Mesendoderm (in vitro differentiated cells): ENCODE measurements around the gene BICD1.
A peak's percentile ranks its signal among the peaks of the same experiment; 100 is the strongest.

Experiments used
- DNase-seq: peaks from one replicate; pipeline ENCODE4 v3.0.0; 2013
- H2AK5ac ChIP-seq: 2 replicates; pipeline ENCODE4 v1.6.1; 2013; ENCODE audit warnings: low read length, inconsistent platforms
- H2BK120ac ChIP-seq: 2 replicates; pipeline ENCODE4 v1.6.1; 2013; ENCODE audit warnings: low read depth, mild to moderate bottlenecking, low read length, moderate library complexity, mixed read lengths
- H2BK15ac ChIP-seq: replicated peaks from 2 replicates; pipeline ENCODE4 v1.6.1; 2013; ENCODE audit warnings: low read depth, mild to moderate bottlenecking, moderate library complexity
- H2BK5ac ChIP-seq: 2 replicates; pipeline ENCODE4 v1.6.1; 2013; ENCODE audit warnings: low read length, inconsistent platforms
- H3K18ac ChIP-seq: 2 replicates; pipeline ENCODE4 v1.6.1; 2013; ENCODE audit warnings: mild to moderate bottlenecking, low read length, mixed read lengths
- H3K23ac ChIP-seq: one replicate; pipeline ENCODE4 v1.6.1; 2013; ENCODE audit warnings: low read length
- H3K27ac ChIP-seq: 2 replicates; pipeline ENCODE4 v1.5.1; 2013; ENCODE audit warnings: low read depth, mild to moderate bottlenecking, inconsistent platforms, low read length, moderate library complexity
- H3K27me3 ChIP-seq: 2 replicates; pipeline ENCODE4 v1.6.1; 2013; ENCODE audit warnings: low read length, control low read depth, mild to moderate bottlenecking, inconsistent platforms; ENCODE audit not compliant: insufficient read depth, poor library complexity
- H3K36me3 ChIP-seq: 2 replicates; pipeline ENCODE4 v1.6.1; 2013; ENCODE audit warnings: low read length, inconsistent platforms; ENCODE audit not compliant: control insufficient read depth, insufficient read depth
- H3K4ac ChIP-seq: one replicate; pipeline ENCODE4 v1.6.1; 2013; ENCODE audit warnings: low read depth, mild to moderate bottlenecking, low read length, moderate library complexity
- H3K4me1 ChIP-seq: 2 replicates; pipeline ENCODE4 v1.6.1; 2013; ENCODE audit warnings: low read depth, low read length, inconsistent platforms; ENCODE audit not compliant: control insufficient read depth
- H3K4me2 ChIP-seq: 2 replicates; pipeline ENCODE4 v1.6.1; 2013; ENCODE audit warnings: low read length
- H3K4me3 ChIP-seq: 2 replicates; pipeline ENCODE4 v1.5.1; 2013; ENCODE audit warnings: mild to moderate bottlenecking, low read length
- H3K56ac ChIP-seq: one replicate; pipeline ENCODE4 v1.6.1; 2013; ENCODE audit warnings: low read length
- H3K79me1 ChIP-seq: 2 replicates; pipeline ENCODE4 v1.6.1; 2013; ENCODE audit warnings: low read length, inconsistent platforms
- H3K79me2 ChIP-seq: 2 replicates; pipeline ENCODE4 v1.6.1; 2013; ENCODE audit warnings: mild to moderate bottlenecking, low read length; ENCODE audit not compliant: control insufficient read depth, insufficient read depth
- H3K9ac ChIP-seq: 2 replicates; pipeline ENCODE4 v1.6.1; 2013; ENCODE audit warnings: low read length, inconsistent platforms
- H4K5ac ChIP-seq: one replicate; pipeline ENCODE4 v1.6.1; 2013; ENCODE audit warnings: low read length
- H4K8ac ChIP-seq: one replicate; pipeline ENCODE4 v1.6.1; 2013; ENCODE audit warnings: low read depth, mild to moderate bottlenecking, control low read depth, low read length, moderate library complexity
- WGBS: extraction: QIAGEN DNeasy Blood & Tissue Kit; methylation state at CpG from one replicate; pipeline ENCODE4 v1.1.7; 2013; ENCODE audit warnings: low lambda C conversion rate, missing lambda C conversion rate; ENCODE audit not compliant: insufficient coverage; ENCODE audit errors: extremely low coverage; 5-methylcytosine and 5-hydroxymethylcytosine counted together

Gene BICD1

GRCh38 chr12:32290411-32290810 is 183.8 kb downstream of the BICD1 start:
- Histone ChIP-seq H2AK5ac (no peak overlapping the region), H4K8ac (peak overlapping the region; percentile 56), H3K27ac (no peak overlapping the region), H3K4me1 (peaks cover 2% of the 10 kb centered on the region), H3K9ac (no peak overlapping the region), H3K79me1 (peaks cover 3% of the 10 kb centered on the region), H3K36me3 (no peaks in the 10 kb centered on the region), H3K4me2 (no peak overlapping the region), H3K56ac (no peak overlapping the region), H2BK120ac (no peak overlapping the region), H3K4ac (no peak overlapping the region), H3K18ac (no peak overlapping the region), H2BK5ac (no peak overlapping the region), H2BK15ac (no peak overlapping the region), H3K27me3 (no peaks in the 10 kb centered on the region), H3K4me3 (no peak overlapping the region), H3K79me2 (no peaks in the 10 kb centered on the region), H4K5ac (no peak overlapping the region), H3K23ac (no peak overlapping the region)
- peak; percentile 83 for DNase-seq

- no peak overlapping the region for H3K56ac ChIP-seq
- no peak overlapping the region for H4K5ac ChIP-seq
- H3K27me3 ChIP-seq: no peaks in the 10 kb centered on the region
- no peak overlapping the region for H3K18ac ChIP-seq
- H3K4me3 ChIP-seq: no peak overlapping the region
- no peak overlapping the region for H2BK5ac ChIP-seq
- H2BK120ac ChIP-seq: no peak overlapping the region
- H2BK15ac ChIP-seq: no peak overlapping the region
- H3K36me3 ChIP-seq: no peaks in the 10 kb centered on the region
- H2AK5ac ChIP-seq: no peak overlapping the region
- H3K27ac ChIP-seq: no peak overlapping the region
- no peak overlapping the region for H3K4ac ChIP-seq
- H3K4me1 ChIP-seq: peaks cover 2% of the 10 kb centered on the region
- DNase-seq: no peak
- H3K79me2 ChIP-seq: no peaks in the 10 kb centered on the region
- no peak overlapping the region for H3K9ac ChIP-seq
- no peak overlapping the region for H4K8ac ChIP-seq
- H3K4me2 ChIP-seq: no peak overlapping the region
- peaks cover 3% of the 10 kb centered on the region for H3K79me1 ChIP-seq
- no peak overlapping the region for H3K23ac ChIP-seq
- WGBS: no CpG with 5 or more reads among the region's 4 CpGs
Observed at GRCh38 chr12:32292151-32292550, 185.5 kb downstream of the BICD1 start.

GRCh38 chr12:32293808-32294419 is 187.3 kb downstream of the BICD1 start:
- Histone ChIP-seq H3K4me2 (no peak overlapping the region), H3K18ac (no peak overlapping the region), H4K8ac (no peak overlapping the region), H3K9ac (no peak overlapping the region), H3K79me1 (peaks cover 3% of the 10 kb centered on the region), H3K27ac (no peak overlapping the region), H3K23ac (no peak overlapping the region), H3K4ac (no peak overlapping the region), H3K4me3 (no peak overlapping the region), H2BK120ac (no peak overlapping the region), H3K56ac (no peak overlapping the region), H4K5ac (no peak overlapping the region), H3K27me3 (no peaks in the 10 kb centered on the region), H3K79me2 (no peaks in the 10 kb centered on the region), H2BK5ac (no peak overlapping the region), H2BK15ac (no peak overlapping the region), H2AK5ac (no peak overlapping the region), H3K36me3 (no peaks in the 10 kb centered on the region), H3K4me1 (peaks cover 2% of the 10 kb centered on the region)
- WGBS: no CpG with 5 or more reads among the region's 6 CpGs
- no peak for DNase-seq

- no peaks in the 10 kb centered on the region for H3K79me2 ChIP-seq
- H3K27ac ChIP-seq: no peak overlapping the region
- no CpG with 5 or more reads among the region's 4 CpGs for WGBS
- no peak for DNase-seq
- no peak overlapping the region for H3K4ac ChIP-seq
- no peak overlapping the region for H3K23ac ChIP-seq
- H2AK5ac ChIP-seq: no peak overlapping the region
- no peak overlapping the region for H2BK5ac ChIP-seq
- no peak overlapping the region for H3K4me2 ChIP-seq
- no peaks in the 10 kb centered on the region for H3K27me3 ChIP-seq
- H3K36me3 ChIP-seq: no peaks in the 10 kb centered on the region
- no peak overlapping the region for H3K4me3 ChIP-seq
- H3K4me1 ChIP-seq: no peaks in the 10 kb centered on the region
- H2BK15ac ChIP-seq: no peak overlapping the region
- no peak overlapping the region for H2BK120ac ChIP-seq
- H3K9ac ChIP-seq: no peak overlapping the region
- peaks cover 3% of the 10 kb centered on the region for H3K79me1 ChIP-seq
- H3K18ac ChIP-seq: no peak overlapping the region
- no peak overlapping the region for H4K5ac ChIP-seq
- H3K56ac ChIP-seq: no peak overlapping the region
- H4K8ac ChIP-seq: no peak overlapping the region
Observed at GRCh38 chr12:32296567-32296966, 189.9 kb downstream of the BICD1 start.

GRCh38 chr12:32298917-32299316 is 192.3 kb downstream of the BICD1 start:
- no peak overlapping the region for H4K5ac ChIP-seq
- H3K4me3 ChIP-seq: no peak overlapping the region
- DNase-seq: no peak
- H3K56ac ChIP-seq: no peak overlapping the region
- no peak overlapping the region for H3K9ac ChIP-seq
- no peak overlapping the region for H3K18ac ChIP-seq
- H2BK15ac ChIP-seq: no peak overlapping the region
- no peak overlapping the region for H4K8ac ChIP-seq
- WGBS: no CpG with 5 or more reads among the region's 3 CpGs
- H3K27ac ChIP-seq: no peak overlapping the region
- H3K79me1 ChIP-seq: no peaks in the 10 kb centered on the region
- H2BK120ac ChIP-seq: no peak overlapping the region
- H2AK5ac ChIP-seq: no peak overlapping the region
- H3K36me3 ChIP-seq: no peaks in the 10 kb centered on the region
- no peaks in the 10 kb centered on the region for H3K79me2 ChIP-seq
- no peak overlapping the region for H2BK5ac ChIP-seq
- H3K4ac ChIP-seq: no peak overlapping the region
- no peaks in the 10 kb centered on the region for H3K27me3 ChIP-seq
- H3K4me2 ChIP-seq: no peak overlapping the region
- no peak overlapping the region for H3K23ac ChIP-seq
- H3K4me1 ChIP-seq: no peaks in the 10 kb centered on the region

- Histone ChIP-seq H2BK15ac (no peak overlapping the region), H3K4me2 (no peak overlapping the region), H3K18ac (no peak overlapping the region), H3K4me3 (no peak overlapping the region), H3K27ac (no peak overlapping the region), H3K23ac (no peak overlapping the region), H2BK120ac (no peak overlapping the region), H3K79me1 (no peaks in the 10 kb centered on the region), H3K56ac (no peak overlapping the region), H3K27me3 (no peaks in the 10 kb centered on the region), H3K79me2 (no peaks in the 10 kb centered on the region), H2BK5ac (no peak overlapping the region), H3K36me3 (peaks cover 3% of the 10 kb centered on the region), H3K4ac (no peak overlapping the region), H3K4me1 (no peaks in the 10 kb centered on the region), H3K9ac (no peak overlapping the region), H2AK5ac (no peak overlapping the region), H4K8ac (no peak overlapping the region), H4K5ac (no peak overlapping the region)
- DNase-seq: no peak
- no CpG with 5 or more reads among the region's 5 CpGs for WGBS
Observed at GRCh38 chr12:32301216-32301615, 194.6 kb downstream of the BICD1 start.
